CD4-positive, alpha-beta T cell treated with Interleukin-6 for 4 hours (primary cell): ENCODE data around the gene WDPCP.
"Not testable (repeated sequence)": the region's sequence is repeated elsewhere in the genome, so short reads cannot be mapped to it uniquely, and the experiment has no call there.

Source experiments
- DNase-seq: peaks from one replicate; pipeline ENCODE4 v3.0.0-alpha.2; 2020; ENCODE audit warnings: mixed read lengths

Gene WDPCP

DNA sequence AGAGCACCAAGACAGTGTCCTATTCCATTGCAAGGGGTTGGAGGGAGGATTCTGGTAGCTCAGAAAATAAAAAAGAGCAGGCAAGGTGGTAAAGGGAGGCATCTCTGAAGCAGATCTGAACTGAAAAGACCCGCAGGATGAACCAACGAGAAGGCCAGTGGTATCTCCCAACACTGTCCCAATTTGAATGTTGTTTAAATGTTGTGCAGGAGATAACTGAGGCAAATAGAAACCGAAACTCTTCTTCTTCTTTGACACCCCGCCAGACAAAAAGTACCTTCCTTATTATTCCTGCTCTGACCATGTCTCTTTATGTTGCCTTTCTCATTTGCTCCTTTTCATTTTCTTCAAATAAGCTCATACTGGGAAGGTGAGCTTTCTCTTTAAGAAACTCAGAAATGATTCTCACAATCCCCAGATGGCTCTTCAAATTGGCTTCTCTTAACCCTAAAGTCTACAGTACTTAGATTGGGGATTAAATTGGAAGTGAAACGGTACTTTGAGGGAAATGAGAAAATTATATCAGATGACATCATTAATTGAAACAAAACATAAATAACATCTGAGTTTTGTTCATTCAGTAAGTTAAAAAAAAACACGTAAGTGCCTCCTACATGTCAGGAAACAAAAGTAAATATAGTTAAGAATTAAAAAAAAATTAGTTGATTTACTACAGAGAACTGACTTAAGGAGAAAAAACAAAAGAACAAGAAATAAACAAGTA, 143.6 kb downstream of the WDPCP start:
- no peak for DNase-seq

DNA sequence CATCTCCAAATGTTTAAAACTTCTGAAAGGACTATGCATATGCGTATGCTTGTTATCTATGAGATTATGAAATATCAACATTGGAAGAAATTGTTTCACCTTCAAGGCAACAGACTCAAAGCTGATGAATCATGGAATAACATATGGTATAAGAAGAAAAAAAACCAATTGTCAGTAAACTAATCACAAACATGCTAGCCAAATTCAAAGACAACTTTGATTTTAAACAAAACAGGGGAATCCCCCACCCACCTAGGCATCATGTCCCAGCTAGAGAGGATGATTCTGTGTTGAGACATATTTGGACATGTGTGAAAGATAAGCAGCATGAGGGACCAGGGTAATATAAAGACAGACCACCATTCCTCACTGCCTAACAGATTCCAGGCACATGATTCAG, 147.7 kb downstream of the WDPCP start:
- no peak for DNase-seq

DNA sequence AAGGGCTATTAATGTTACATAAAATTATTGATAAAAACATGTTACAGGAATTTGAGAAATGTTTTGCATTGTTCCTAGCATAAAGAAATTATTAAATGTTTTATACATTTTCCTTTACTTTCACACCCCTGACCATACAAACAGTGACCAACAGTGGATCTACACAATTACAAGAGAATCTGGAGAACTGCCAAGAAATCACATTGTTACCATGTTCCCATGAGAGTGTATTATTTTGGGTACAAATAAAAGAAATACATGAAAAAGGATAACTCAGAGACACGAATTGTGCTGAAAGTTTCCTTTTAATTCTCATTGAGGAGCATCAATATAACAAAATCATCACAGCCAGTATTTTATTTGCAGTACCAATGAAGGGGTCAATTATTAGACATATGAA, 150.1 kb downstream of the WDPCP start:
- no peak for DNase-seq

DNA sequence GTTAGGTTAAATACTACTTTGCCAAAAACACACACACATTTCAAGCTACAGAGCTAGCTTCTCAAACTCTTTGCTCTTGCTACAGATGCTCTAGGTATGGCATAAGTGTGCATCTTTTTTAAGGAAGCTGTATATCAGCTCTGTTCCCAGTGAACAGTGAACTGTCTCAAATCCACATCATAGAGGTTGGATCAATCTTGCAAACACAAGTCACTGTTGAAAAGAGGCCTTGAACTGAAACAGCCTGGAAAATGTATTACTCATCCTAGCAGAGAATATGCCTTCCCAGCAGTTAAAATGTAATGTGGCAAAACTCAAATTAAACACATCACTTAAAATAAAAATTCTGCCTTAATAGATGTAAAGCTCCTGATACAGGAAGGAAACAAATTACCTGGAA, 151.8 kb downstream of the WDPCP start:
- DNase-seq = no peak

DNA sequence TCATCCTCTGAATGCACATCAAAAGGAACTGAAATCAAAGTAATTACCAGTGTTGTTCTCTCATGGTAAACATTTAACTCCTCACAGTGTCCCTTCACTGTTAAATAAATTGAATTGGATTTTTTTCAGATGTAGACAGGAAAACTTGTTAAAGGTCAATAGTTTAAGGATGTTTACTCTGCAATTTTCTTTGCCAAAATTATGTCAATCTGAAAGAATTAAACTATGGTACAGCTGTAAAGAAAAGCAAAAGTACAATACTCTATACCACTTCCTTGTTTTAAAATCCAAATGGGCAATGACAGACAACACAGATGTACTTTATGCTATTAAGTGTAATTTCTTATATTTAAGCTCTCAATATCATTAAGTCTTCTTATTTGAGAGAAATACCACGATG, 153.2 kb downstream of the WDPCP start:
- DNase-seq = no peak

DNA sequence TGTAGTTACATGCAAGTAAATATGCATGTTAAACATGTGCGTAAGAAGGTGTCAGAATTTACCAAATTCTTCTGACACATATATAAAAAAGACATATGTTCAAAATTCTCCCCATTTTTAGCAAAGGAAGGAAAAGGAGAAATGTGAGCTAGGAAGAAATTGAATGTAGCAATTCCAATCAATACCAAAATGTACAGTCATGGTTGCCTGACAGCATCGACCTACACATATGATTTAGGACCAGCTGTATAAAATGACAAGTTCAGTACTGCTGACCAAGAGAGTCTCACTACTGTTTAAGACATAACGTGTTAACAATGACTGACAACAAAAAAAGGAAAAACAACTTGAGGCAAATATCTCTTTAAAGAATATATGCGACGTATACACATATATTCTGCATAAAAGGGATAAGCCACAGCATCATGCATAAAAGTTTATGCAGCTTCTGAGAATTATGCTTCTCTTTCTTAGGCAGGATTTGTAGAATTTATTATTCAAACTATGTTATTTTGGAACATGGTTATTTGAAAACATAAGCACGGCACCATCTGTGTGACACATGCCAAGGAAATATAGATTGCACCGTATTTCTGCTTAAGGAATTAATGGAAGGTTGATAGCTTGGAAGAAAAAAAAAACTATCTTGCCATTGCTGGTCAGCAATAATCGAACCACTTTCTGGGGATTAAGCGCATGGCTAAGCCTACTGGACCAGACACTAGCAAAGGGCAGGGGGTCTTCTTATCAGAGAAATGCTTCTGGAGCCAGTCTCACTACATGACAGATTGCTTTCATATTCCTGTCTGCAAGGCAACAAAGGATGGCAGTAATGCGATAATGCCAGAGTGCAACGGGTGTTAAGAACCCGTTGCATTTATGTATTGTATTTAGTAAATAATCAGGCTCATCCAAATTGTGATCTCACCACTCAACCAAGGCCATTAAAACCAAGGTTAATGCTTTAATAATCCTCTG, 154.0 kb downstream of the WDPCP start:
- no peak for DNase-seq

GRCh38 chr2:63432373-63432772, 155.9 kb downstream of the WDPCP start:
- no peak for DNase-seq

- no peak for DNase-seq
These were observed 162.7 kb downstream of the WDPCP start for GRCh38 chr2:63425606-63426005.

DNA sequence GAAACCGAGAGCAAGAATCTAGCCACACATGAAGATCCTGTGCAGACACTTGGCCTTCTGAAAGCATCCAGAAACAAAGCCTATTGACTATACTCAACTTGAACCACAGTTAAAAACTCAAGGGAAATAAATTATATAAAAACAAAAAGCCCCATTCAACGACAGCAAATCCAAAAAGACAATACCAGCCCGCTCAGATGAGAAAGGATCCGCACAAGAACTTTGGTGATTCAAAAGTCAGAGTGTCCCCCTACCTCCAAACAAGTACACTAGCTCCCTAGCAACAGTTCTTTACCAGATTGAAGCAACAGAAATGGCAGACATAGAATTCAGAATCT, 163.2 kb downstream of the WDPCP start:
- DNase-seq = no peak

- no peak for DNase-seq
These were observed 163.8 kb downstream of the WDPCP start for GRCh38 chr2:63424329-63425078.

- no peak for DNase-seq
These were observed 165.7 kb downstream of the WDPCP start for GRCh38 chr2:63422556-63422955.

- DNase-seq = no peak
These were observed 179.7 kb downstream of the WDPCP start for GRCh38 chr2:63408530-63408929.

DNA sequence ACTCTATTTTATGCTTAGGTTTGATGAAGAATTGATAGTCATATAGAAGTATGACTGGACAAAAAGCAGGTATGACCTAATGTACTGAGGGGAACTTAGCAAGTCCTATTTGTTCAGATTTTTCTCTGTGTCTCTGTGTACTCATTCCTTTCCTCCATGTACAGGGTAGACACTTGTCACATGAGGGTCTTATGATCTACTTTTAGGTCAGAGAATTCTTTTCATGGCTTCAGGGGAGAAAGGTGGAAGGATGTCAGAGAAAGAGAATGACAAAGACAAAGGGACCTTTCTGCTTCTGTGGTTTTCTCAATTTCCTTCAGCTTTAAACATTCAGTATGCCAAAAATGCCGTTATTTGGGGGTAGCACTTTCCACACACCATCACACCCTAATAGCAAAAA, 181.6 kb downstream of the WDPCP start:
- DNase-seq = no peak

DNA sequence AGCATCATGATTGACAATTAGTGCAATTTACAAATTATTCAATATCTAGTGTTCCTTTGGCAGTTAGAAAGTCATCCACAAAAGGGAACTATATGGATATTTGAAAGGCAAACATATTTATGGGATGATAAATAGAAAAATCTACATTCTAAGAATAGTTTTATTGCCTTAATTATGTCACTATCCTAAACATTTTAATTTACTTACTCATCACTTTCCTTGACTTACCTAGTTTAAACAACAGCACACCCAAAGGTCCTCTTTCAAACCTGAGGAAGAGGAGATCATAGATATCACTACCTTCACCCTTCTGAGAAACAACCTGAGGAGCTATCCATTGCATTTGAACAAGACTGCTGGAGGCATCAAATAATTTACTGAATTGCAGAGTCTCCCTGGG, 184.5 kb downstream of the WDPCP start:
- DNase-seq = no peak

DNA sequence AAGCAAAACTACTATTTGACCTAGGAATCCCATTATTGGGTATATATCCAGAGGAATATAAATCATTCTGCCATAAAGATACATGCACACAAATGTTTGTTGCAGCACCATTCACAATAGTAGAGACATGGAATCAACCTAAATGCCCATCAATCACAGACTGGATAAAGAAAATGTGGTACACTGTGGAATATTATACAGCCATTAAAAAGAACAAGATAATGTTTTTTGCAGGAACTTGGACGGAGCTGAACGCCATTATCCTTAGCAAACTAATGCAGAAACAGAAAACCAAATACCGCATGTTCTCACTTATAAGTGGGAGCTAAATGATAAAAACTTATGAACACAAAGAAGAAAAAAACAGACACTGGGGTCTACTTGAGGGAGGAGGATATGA, 185.4 kb downstream of the WDPCP start:
- DNase-seq = not testable (repeated sequence)

- DNase-seq = no peak
These were observed 189.1 kb downstream of the WDPCP start for GRCh38 chr2:63399156-63399555.

- DNase-seq = no peak
These were observed 208.8 kb downstream of the WDPCP start for GRCh38 chr2:63379451-63379850.

DNA sequence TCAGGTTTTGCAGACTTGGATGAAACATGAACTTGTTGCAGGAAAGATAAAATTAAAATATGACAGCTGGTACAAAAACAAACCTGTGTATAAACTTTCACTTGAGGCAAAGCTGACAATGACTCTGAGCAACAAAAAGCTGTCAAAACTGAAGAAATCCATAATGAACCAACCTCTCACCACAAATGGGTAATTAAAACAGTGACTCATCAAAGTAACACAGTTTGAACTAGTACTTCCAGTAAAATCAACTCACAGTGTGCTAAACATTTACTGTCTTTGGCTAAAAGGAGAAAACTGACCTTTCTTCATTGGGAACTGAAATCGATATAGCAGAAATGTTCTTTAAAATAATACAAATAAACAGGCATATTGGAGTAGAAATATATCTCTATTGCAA, 209.7 kb downstream of the WDPCP start:
- DNase-seq = no peak

DNA sequence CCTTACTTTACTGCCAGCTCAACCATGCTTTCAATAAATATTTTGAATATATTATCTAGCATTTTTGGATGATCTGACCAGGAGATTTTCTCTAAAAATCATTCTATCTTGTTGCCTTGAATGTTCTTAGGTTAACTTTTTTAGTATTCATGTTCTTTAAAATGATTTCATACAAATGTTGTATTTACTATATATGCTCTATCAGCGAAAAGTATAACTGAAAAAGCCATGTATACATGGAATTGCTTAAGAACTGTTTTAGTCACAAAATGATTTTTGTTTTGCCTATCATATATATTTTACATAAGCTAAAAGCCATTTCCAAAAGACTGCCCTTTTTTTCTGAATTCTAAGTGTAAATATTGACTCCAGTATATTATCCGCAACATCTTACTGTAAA, 213.9 kb downstream of the WDPCP start:
- DNase-seq = no peak

DNA sequence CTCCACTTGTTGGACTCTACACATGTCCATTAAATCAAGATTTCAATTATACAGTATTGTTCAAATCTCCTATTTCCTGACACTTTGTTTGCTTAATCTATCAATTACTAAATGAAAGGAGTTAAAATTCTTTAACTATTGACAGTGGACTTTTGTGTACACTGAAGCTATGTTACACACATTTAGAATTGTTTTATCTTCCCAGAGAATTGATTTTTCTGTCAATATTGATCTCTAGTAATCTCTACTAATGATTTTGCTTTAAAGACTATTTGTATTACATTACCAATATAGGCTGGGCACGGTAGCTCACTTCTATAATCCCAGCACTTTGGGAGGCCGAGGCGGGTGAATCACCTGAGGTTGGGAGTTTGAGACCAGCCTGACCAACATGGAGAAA, 215.7 kb downstream of the WDPCP start:
- no peak for DNase-seq

- DNase-seq = no peak
These were observed 219.1 kb downstream of the WDPCP start for GRCh38 chr2:63369146-63369545.

DNA sequence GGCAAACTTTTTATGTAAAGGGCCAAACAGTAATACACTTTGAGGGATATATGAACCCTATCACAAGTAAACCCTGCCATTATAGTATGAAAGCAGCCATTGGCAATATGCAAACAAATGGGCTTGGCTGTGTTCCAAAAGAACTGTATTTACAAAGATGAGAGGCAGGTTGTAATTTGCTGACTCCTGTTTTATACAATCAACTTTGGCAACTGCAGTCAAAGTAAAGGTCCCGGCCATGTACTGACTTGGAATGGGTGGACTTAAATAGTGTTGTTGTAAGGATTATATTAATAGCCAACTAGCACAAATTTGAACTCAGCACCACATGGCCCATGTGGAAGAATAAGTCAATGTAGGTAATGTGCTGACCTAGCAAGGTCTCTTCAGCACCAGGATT, 223.4 kb downstream of the WDPCP start:
- DNase-seq = no peak

- not testable (repeated sequence) for DNase-seq
These were observed 230.6 kb downstream of the WDPCP start for GRCh38 chr2:63357722-63358121.

GRCh38 chr2:63347361-63347760, 240.9 kb downstream of the WDPCP start:
- DNase-seq = no peak
